ENCODE data around the gene PYCARD.

- TF ChIP-seq CTCF (IDR thresholded peaks at IDR 0.05; ENCODE audit: extremely low read depth in 1 of 2, insufficient read depth in 1 of 2, low read depth in 1 of 2, low read length in 2 of 2) = no peak
- no peak for TF ChIP-seq POLR2A (IDR thresholded peaks at IDR 0.05; ENCODE audit: low read depth, low read length)
- no peak for TF ChIP-seq JUN (IDR thresholded peaks at IDR 0.05; ENCODE audit: borderline replicate concordance, insufficient read depth, insufficient read length, low read depth)
- no peak for TF ChIP-seq GATA2 (IDR thresholded peaks at IDR 0.05; ENCODE audit: insufficient read depth, insufficient read length, low read depth, low read length)
- no peak for TF ChIP-seq EZH2 (IDR thresholded peaks at IDR 0.05; ENCODE audit: borderline replicate concordance, low read depth, low read length, severe bottlenecking)
- no peak for TF ChIP-seq MYC (IDR thresholded peaks at IDR 0.05; ENCODE audit: low read depth, low read length)
- TF ChIP-seq MAX (IDR thresholded peaks at IDR 0.05; ENCODE audit: insufficient read depth, insufficient read length) = no peak
These were observed 11.6 kb downstream of the PYCARD start for GRCh38 chr16:31190818-31191444.
